OCI-LY1 (cell line): ENCODE measurements around the gene SPATA13.

Source experiments
- CTCF ChIP-seq: fragments of 200-600 bp; sonication (generic), shearing (Covaris generic); IDR thresholded peaks from 2 replicates; pipeline ENCODE4 v1.5.1; 2017; ENCODE audit warnings: mild to moderate bottlenecking, antibody characterized with exemption, low read length, moderate library complexity, mixed read lengths
- EZH2 ChIP-seq: fragments of 200-600 bp; sonication (generic), shearing (Covaris generic); IDR thresholded peaks from 2 replicates; pipeline ENCODE4 v1.8.0; 2017; ENCODE audit warnings: borderline replicate concordance, mixed run types, mild to moderate bottlenecking, antibody characterized with exemption, low read length, moderate library complexity, mixed read lengths

- TF ChIP-seq CTCF (no peak), EZH2 (no peak)
Observed at GRCh38 chr13:24160458-24161009, at the start of gene SPATA13.
